Suprapubic skin (tissue), 4 donors: ENCODE data around the gene LMNTD2. TPM values are rescaled to one million over a fixed set of nuclear protein-coding genes. Genes with fewer than 3 reads are reported as not detected.

Source experiments
- DNase-seq, 2 donors: peaks; one replicate each; pipeline ENCODE4 v3.0.0-alpha.2; 2019; ENCODE audit warnings: low spot score in 2 of 2
- H3K27ac ChIP-seq: fragments of 200-600 bp; sonication (generic); one replicate; pipeline ENCODE4 v1.5.1; 2019
- H3K27me3 ChIP-seq: fragments of 200-600 bp; sonication (generic); one replicate; pipeline ENCODE4 v1.5.1; 2019
- H3K36me3 ChIP-seq: fragments of 200-600 bp; sonication (generic); one replicate; pipeline ENCODE4 v1.5.1; 2019
- H3K4me1 ChIP-seq: fragments of 200-600 bp; sonication (generic); one replicate; pipeline ENCODE4 v1.5.1; 2019
- H3K4me3 ChIP-seq: fragments of 200-600 bp; sonication (generic); one replicate; pipeline ENCODE4 v1.5.1; 2019; ENCODE audit warnings: mild to moderate bottlenecking
- H3K9me3 ChIP-seq: fragments of 200-600 bp; sonication (generic); one replicate; pipeline ENCODE4 v1.5.1; 2019
- EP300 ChIP-seq: sonication (generic); formaldehyde crosslinking; IDR thresholded peaks from one replicate; pipeline ENCODE4 v1.6.1; 2017; ENCODE audit warnings: antibody characterized with exemption
- POLR2A ChIP-seq, 2 donors: fragments of 450-650 bp; IDR thresholded peaks; one replicate each; pipeline ENCODE4 v1.6.1; 2017; ENCODE audit warnings: antibody characterized with exemption in 2 of 2, mild to moderate bottlenecking in 2 of 2, moderate library complexity in 2 of 2
- POLR2AphosphoS5 ChIP-seq, 3 donors: sonication (generic); formaldehyde crosslinking; IDR thresholded peaks; one replicate each; pipeline ENCODE4 v1.6.1; 2017; ENCODE audit warnings: antibody characterized with exemption in 3 of 3
- WGBS: methylation state at CpG from one replicate; pipeline ENCODE4 v1.1.5; 2018; 5-methylcytosine and 5-hydroxymethylcytosine counted together
- total RNA-seq, 4 donors: library from RNA; depleted of rRNA; stranded (reverse); fragments of >200 nt; gene quantifications; one replicate each; pipeline ENCODE4 v1.1.0, GENCODE V29; 2016
- TF ChIP-seq, protein P1 (sequence below), 2 donors: fragments of 200-600 bp in 1 of 2; fragments of 450-650 bp in 1 of 2; sonication (generic) in 1 of 2; IDR thresholded peaks; one replicate each; pipeline ENCODE4 v1.5.1; 2016 to 2019; ENCODE audit warnings: antibody characterized with exemption in 2 of 2, mild to moderate bottlenecking in 1 of 2, moderate library complexity in 1 of 2

The LMNTD2 gene
- total RNA-seq, 4 donors from 2014 or later: 6.3 to 17.8 (median 8.7) TPM

DNA sequence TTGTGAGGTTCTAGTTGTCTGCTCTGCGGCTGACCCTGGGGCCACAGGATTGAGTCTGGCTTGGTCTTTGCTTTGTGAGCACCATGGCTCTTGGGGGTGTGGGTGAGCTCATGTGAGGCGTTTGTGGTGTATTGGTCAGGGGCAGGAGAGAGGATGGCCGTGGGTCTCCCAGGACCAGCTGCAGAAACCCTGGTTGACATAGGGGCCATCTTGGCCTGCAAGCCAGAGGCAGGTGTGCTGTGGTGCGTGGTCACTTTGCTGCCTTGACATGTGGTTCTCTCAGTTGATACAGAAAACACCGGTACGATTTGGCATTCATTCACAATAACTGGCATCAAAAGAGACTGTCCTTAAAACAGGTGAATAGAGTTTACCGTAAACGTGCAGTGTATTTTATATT lies 27.0 kb upstream of the LMNTD2 start:
- no peaks in the 10 kb centered on the region for H3K9me3 ChIP-seq
- H3K27ac ChIP-seq: no peak overlapping the region
- peaks cover 90% of the 10 kb centered on the region for H3K36me3 ChIP-seq
- no peak for DNase-seq
- H3K27me3 ChIP-seq: no peaks in the 10 kb centered on the region
- no peak overlapping the region for H3K4me3 ChIP-seq
- H3K4me1 ChIP-seq: no peaks in the 10 kb centered on the region
- 77% methylated on average over 6 of the region's 8 CpGs for WGBS
- no peak for TF ChIP-seq EP300
- no peak for TF ChIP-seq POLR2AphosphoS5 (IDR thresholded peaks at IDR 0.05)
- TF ChIP-seq, protein P1, sequence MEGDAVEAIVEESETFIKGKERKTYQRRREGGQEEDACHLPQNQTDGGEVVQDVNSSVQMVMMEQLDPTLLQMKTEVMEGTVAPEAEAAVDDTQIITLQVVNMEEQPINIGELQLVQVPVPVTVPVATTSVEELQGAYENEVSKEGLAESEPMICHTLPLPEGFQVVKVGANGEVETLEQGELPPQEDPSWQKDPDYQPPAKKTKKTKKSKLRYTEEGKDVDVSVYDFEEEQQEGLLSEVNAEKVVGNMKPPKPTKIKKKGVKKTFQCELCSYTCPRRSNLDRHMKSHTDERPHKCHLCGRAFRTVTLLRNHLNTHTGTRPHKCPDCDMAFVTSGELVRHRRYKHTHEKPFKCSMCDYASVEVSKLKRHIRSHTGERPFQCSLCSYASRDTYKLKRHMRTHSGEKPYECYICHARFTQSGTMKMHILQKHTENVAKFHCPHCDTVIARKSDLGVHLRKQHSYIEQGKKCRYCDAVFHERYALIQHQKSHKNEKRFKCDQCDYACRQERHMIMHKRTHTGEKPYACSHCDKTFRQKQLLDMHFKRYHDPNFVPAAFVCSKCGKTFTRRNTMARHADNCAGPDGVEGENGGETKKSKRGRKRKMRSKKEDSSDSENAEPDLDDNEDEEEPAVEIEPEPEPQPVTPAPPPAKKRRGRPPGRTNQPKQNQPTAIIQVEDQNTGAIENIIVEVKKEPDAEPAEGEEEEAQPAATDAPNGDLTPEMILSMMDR (IDR thresholded peaks at IDR 0.05): no peak
- no peak for TF ChIP-seq POLR2A (IDR thresholded peaks at IDR 0.05)

DNA sequence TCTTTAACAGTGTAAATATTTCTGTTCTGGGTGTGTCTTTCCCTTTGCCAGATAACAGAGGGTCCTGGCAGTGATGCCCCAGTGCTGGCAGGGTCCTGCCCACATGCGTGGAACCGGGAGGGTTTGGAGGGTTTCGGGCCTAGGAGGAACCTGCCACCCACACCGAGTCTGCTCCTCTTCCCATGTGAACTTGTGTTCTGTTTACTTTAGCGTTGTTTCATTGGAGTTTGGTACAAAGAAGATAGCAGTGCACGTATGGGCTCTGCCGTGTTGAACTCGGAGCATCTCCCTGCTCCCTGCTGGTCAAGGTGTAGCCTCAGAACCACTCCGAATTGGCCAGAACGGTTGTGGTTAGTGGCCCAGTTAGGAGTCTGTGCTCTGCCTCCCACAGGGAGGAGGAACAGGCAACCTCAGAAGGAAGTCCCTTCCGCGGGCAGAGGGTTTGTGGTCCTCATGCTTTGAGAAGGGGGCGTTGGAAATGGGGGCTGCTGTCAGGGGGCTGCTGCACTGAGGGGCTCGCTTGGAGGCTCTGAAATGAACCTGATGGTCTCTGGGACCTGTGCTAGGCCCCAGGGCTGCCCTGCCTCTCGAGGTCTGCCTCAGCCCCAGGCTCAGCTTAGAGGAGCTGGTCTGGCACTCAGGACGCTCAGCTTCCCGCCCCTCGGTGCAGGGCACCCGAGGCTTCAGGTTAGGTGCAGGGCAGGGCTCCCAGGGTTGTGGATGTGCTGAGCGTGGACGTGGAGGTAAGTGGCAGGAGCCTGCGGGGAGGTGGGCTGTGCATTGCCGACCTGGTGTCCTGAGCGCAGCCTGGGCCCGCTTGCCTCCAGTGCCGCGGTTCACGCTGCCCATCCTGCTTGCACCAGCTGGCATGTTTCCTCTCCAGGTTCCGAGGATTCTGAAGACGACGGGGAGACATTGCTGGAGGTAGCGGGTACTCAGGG lies 26.1 kb upstream of the LMNTD2 start:
- no peaks in the 10 kb centered on the region for H3K9me3 ChIP-seq
- 84% methylated on average over 31 of the region's 32 CpGs for whole genome bisulfite sequencing
- H3K36me3 ChIP-seq: peaks cover 90% of the 10 kb centered on the region
- H3K4me1 ChIP-seq: no peaks in the 10 kb centered on the region
- H3K27me3 ChIP-seq: no peaks in the 10 kb centered on the region
- H3K4me3 ChIP-seq: no peak overlapping the region
- DNase-seq: no peak
- no peak overlapping the region for H3K27ac ChIP-seq
- TF ChIP-seq POLR2A (IDR thresholded peaks at IDR 0.05): no peak
- TF ChIP-seq POLR2AphosphoS5 (IDR thresholded peaks at IDR 0.05): no peak
- no peak for TF ChIP-seq EP300
- TF ChIP-seq, protein P1 (IDR thresholded peaks at IDR 0.05): no peak

DNA sequence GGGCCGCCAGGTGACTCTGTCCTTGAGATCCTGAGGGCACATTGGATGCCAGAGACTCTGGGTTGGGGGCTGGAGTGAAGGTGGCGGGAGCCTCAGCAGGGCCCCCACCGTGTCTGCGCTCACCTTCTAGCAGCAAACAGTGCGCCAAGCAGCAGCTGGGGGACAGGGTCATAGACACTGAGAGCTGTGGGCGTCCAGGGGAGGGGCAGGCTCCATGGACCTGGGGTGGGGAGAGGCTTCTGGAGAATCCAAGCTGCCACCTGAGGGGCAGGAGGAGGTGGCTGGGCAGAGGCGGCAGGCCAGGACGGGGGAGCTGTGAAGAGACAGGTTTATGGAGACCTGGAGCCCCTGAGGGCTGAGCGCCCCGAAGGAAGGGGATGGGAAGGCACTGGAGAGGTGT lies 23.7 kb upstream of the LMNTD2 start:
- Histone ChIP-seq H3K27me3 (no peaks in the 10 kb centered on the region), H3K9me3 (no peaks in the 10 kb centered on the region), H3K4me3 (no peak overlapping the region), H3K27ac (no peak overlapping the region), H3K36me3 (peaks cover 70% of the 10 kb centered on the region), H3K4me1 (peaks cover 14% of the 10 kb centered on the region)
- 99% methylated on average over 5 of the region's 10 CpGs for WGBS
- DNase-seq: no peak
- TF ChIP-seq EP300: no peak
- no peak for TF ChIP-seq POLR2A (IDR thresholded peaks at IDR 0.05)
- TF ChIP-seq, protein P1 (IDR thresholded peaks at IDR 0.05): no peak
- no peak for TF ChIP-seq POLR2AphosphoS5 (IDR thresholded peaks at IDR 0.05)

DNA sequence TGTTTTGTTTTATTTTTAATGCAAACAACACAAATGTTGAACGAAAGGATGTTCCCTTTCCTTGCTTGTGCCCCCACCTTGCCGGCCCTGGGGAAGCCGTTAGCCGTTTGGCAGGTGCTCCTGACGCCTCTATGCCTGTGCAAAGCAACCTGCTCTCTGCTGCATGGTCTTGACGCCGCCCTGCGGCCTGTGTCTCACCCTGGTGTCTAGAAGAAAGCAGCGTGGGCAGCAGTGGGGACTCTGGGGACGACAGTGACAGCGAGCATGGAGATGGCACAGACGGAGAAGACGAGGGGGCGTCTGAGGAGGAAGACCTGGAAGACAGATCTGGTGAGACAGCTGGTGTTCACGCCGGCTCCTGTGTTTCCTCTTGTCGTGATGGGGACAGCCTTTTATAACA lies 21.2 kb upstream of the LMNTD2 start:
- peaks cover 45% of the 10 kb centered on the region for H3K36me3 ChIP-seq
- TF ChIP-seq, protein P1 (IDR thresholded peaks at IDR 0.05): no peak
- no peak for TF ChIP-seq POLR2AphosphoS5 (IDR thresholded peaks at IDR 0.05)
- TF ChIP-seq EP300: no peak
- TF ChIP-seq POLR2A (IDR thresholded peaks at IDR 0.05): no peak
- 76% methylated on average over 17 of the region's 17 CpGs for whole genome bisulfite sequencing
- no peaks in the 10 kb centered on the region for H3K27me3 ChIP-seq
- no peak for DNase-seq
- no peak overlapping the region for H3K27ac ChIP-seq
- H3K4me1 ChIP-seq: peaks cover 37% of the 10 kb centered on the region
- H3K4me3 ChIP-seq: no peak overlapping the region
- H3K9me3 ChIP-seq: no peaks in the 10 kb centered on the region

DNA sequence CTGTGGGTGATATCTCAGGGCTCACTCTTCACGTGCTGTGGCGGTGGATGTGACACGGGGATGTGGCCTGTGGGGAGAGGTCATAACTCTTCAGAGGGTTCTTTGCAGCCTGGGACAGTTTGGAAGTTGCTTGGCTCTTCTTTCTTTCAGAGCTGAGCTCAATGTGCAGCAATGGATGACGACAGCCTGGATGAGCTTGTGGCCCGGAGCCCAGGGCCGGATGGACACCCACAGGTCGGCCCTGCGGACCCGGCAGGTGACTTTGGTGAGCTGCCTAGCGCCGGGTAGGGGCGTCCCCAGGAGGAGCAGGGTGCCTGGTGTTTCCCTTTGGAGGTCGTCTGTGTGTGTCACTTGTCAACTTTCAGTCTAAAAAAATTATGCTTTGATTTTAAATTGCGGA lies 20.8 kb upstream of the LMNTD2 start:
- TF ChIP-seq POLR2A (IDR thresholded peaks at IDR 0.05): no peak
- TF ChIP-seq, protein P1 (IDR thresholded peaks at IDR 0.05): no peak
- no peak for TF ChIP-seq POLR2AphosphoS5 (IDR thresholded peaks at IDR 0.05)
- TF ChIP-seq EP300: no peak
- Histone ChIP-seq H3K4me3 (no peak overlapping the region), H3K9me3 (no peaks in the 10 kb centered on the region), H3K36me3 (peaks cover 41% of the 10 kb centered on the region), H3K27me3 (no peaks in the 10 kb centered on the region), H3K27ac (no peak overlapping the region), H3K4me1 (peaks cover 37% of the 10 kb centered on the region)
- no peak for DNase-seq
- 79% methylated on average over 8 of the region's 14 CpGs for WGBS
